ENCODE results near the gene HMX1.

HMX1 gene

DNA sequence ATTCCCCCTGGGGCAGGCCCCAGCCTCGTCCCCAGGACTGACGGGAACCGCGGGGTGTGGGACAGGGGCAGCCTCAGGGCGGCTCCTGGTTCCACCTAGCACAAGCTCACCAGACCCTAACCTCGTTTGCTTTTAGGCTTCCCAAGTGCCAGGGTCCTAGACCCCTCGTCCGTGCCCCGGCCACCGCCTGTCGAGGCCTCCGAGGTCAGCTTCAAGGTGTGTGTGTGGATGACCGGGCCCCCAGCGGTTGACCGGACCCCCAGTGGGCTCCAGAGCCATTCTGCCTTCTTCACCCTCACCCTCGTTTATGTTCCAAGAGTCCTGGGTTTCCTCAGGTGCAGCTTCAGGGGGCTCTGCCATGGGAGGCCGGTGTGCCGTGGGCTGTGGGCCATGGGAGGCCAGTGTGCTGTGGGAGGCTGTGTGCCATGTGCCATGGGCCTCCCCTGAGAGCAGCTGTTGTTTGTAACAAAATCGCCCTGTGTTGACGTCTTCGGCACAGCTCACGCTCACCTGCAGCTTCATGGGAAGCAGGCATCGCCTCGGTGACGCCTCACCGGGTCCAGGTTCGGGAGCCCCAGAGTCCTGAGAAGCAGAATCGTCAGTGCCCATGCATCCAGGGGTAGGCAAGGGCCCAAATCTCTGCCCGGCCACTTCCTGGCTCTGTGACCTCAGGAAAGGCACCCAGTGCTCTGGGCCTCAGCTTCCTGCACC is 43.0 kb upstream of the HMX1 start:
- Histone ChIP-seq H3K27ac (ENCODE audit: low read length) (no peak overlapping the region), H3K9me3 (ENCODE audit: control insufficient read depth, insufficient read depth, low read length) (no peaks in the 10 kb centered on the region), H3K36me3 (ENCODE audit: control insufficient read depth, insufficient read depth, low read length) (no peaks in the 10 kb centered on the region), H3K4me1 (ENCODE audit: control insufficient read depth, insufficient read depth, low read length) (no peaks in the 10 kb centered on the region), H3K4me3 (ENCODE audit: low read length) (no peak overlapping the region), H3K27me3 (ENCODE audit: control insufficient read depth, insufficient read depth, low read length) (no peaks in the 10 kb centered on the region)
- no peak for DNase-seq (ENCODE audit: low read depth, low spot score)
- WGBS (ENCODE audit: insufficient coverage, insufficient read length) = no CpG with 5 or more reads among the region's 29 CpGs

GRCh38 chr4:8913858-8914460 is 42.3 kb upstream of the HMX1 start:
- no peak for DNase-seq (ENCODE audit: low read depth, low spot score)
- no peak overlapping the region for H3K4me3 ChIP-seq (ENCODE audit: low read length)
- no peaks in the 10 kb centered on the region for H3K9me3 ChIP-seq (ENCODE audit: control insufficient read depth, insufficient read depth, low read length)
- H3K36me3 ChIP-seq (ENCODE audit: control insufficient read depth, insufficient read depth, low read length) = no peaks in the 10 kb centered on the region
- no peaks in the 10 kb centered on the region for H3K4me1 ChIP-seq (ENCODE audit: control insufficient read depth, insufficient read depth, low read length)
- no peak overlapping the region for H3K27ac ChIP-seq (ENCODE audit: low read length)
- WGBS (ENCODE audit: insufficient coverage, insufficient read length) = no CpG with 5 or more reads among the region's 15 CpGs
- H3K27me3 ChIP-seq (ENCODE audit: control insufficient read depth, insufficient read depth, low read length) = no peaks in the 10 kb centered on the region

DNA sequence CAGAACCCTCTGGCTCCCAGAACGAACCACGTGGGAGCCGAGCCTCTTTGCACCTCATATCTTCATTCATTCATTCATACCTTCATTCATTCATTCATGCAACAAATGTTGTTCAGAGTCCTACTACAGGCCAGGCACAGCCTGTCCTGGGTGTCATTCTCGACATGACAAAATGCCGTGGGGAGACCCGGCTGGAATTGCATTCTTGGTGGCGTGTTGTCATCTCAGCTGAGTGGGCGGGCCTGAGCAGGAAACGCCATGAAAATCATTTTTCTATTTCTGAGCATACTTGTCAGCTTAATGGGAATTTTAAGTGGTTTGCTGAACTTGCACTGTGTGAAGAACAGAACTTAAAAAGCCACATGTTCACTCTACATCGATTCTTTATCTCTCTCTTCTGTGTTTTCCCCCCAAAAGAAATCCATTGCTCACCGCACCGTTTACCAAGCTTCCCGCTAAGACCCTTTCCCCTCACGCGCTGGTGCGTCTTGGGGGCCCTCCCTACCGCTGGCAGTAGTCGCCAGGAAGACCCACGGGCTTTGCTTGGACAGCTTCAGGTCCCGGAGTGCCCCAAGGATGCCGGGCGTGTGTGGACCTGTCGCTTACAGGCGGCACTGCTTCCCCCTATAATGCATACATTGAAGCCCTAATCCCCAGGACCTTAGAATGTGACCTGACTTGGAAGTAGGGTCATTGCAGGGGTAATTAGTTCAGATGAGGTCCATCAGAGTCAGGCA is 41.6 kb upstream of the HMX1 start:
- no peak for DNase-seq (ENCODE audit: low read depth, low spot score)
- Histone ChIP-seq H3K27ac (ENCODE audit: low read length) (no peak overlapping the region), H3K4me3 (ENCODE audit: low read length) (no peak overlapping the region), H3K36me3 (ENCODE audit: control insufficient read depth, insufficient read depth, low read length) (no peaks in the 10 kb centered on the region), H3K4me1 (ENCODE audit: control insufficient read depth, insufficient read depth, low read length) (no peaks in the 10 kb centered on the region), H3K27me3 (ENCODE audit: control insufficient read depth, insufficient read depth, low read length) (no peaks in the 10 kb centered on the region), H3K9me3 (ENCODE audit: control insufficient read depth, insufficient read depth, low read length) (no peaks in the 10 kb centered on the region)
- WGBS (ENCODE audit: insufficient coverage, insufficient read length) = no CpG with 5 or more reads among the region's 24 CpGs

DNA sequence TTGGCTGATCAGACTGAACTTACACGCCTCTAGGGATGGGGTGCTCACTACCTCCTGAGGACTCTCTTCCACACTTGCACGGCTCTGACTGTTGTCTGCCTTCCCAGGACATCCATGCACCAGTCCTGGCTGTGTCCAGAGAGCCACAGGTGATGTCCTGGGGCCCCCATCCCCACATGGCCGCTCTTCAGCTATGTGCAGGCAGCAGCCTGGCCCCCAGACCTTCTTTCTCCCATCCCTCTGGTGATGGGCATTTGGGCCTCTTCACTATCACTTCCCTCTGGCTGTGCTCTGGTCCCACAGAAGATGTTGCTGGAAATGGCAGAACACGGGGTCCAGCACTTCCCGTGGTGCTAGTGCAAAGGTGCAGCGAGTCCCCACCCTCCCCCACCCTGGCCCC is 40.9 kb upstream of the HMX1 start:
- no peaks in the 10 kb centered on the region for H3K4me1 ChIP-seq (ENCODE audit: control insufficient read depth, insufficient read depth, low read length)
- no peaks in the 10 kb centered on the region for H3K9me3 ChIP-seq (ENCODE audit: control insufficient read depth, insufficient read depth, low read length)
- no peak overlapping the region for H3K27ac ChIP-seq (ENCODE audit: low read length)
- WGBS (ENCODE audit: insufficient coverage, insufficient read length) = no CpG with 5 or more reads among the region's 6 CpGs
- H3K27me3 ChIP-seq (ENCODE audit: control insufficient read depth, insufficient read depth, low read length) = no peaks in the 10 kb centered on the region
- H3K36me3 ChIP-seq (ENCODE audit: control insufficient read depth, insufficient read depth, low read length) = no peaks in the 10 kb centered on the region
- DNase-seq (ENCODE audit: low read depth, low spot score) = no peak
- H3K4me3 ChIP-seq (ENCODE audit: low read length) = no peak overlapping the region

DNA sequence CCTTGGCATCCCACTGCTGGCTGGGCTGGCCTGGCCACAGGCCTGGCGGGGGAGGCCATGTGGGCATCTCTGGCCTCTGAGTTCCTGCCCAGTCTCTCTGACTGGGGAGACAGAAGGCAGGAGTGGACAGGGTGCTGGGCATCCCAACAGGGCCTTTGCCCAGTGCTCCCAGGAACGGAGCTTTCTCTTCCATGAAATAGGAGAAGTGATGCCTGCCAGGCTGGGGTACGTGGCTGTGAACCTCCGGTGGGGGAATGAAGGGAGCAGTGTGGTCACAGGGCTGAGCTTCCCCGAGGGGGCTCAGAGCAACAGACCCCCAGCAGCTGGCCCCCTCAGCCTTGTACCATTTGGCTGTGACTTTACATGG is 40.4 kb upstream of the HMX1 start:
- WGBS (ENCODE audit: insufficient coverage, insufficient read length) = no CpG with 5 or more reads among the region's 5 CpGs

GRCh38 chr4:8911316-8912088 is 39.9 kb upstream of the HMX1 start:
- H3K36me3 ChIP-seq (ENCODE audit: control insufficient read depth, insufficient read depth, low read length) = no peaks in the 10 kb centered on the region
- H3K4me3 ChIP-seq (ENCODE audit: low read length) = no peak overlapping the region
- no peaks in the 10 kb centered on the region for H3K27me3 ChIP-seq (ENCODE audit: control insufficient read depth, insufficient read depth, low read length)
- no CpG with 5 or more reads among the region's 31 CpGs for WGBS (ENCODE audit: insufficient coverage, insufficient read length)
- DNase-seq (ENCODE audit: low read depth, low spot score) = no peak
- H3K27ac ChIP-seq (ENCODE audit: low read length) = no peak overlapping the region
- H3K4me1 ChIP-seq (ENCODE audit: control insufficient read depth, insufficient read depth, low read length) = no peaks in the 10 kb centered on the region
- H3K9me3 ChIP-seq (ENCODE audit: control insufficient read depth, insufficient read depth, low read length) = no peaks in the 10 kb centered on the region

More for the DNA sequence above, 40.4 kb upstream of the HMX1 start:
- Histone ChIP-seq H3K27ac (ENCODE audit: low read length) (no peak overlapping the region), H3K9me3 (ENCODE audit: control insufficient read depth, insufficient read depth, low read length) (no peaks in the 10 kb centered on the region), H3K27me3 (ENCODE audit: control insufficient read depth, insufficient read depth, low read length) (no peaks in the 10 kb centered on the region), H3K4me3 (ENCODE audit: low read length) (no peak overlapping the region), H3K36me3 (ENCODE audit: control insufficient read depth, insufficient read depth, low read length) (no peaks in the 10 kb centered on the region), H3K4me1 (ENCODE audit: control insufficient read depth, insufficient read depth, low read length) (no peaks in the 10 kb centered on the region)
- no peak for DNase-seq (ENCODE audit: low read depth, low spot score)

DNA sequence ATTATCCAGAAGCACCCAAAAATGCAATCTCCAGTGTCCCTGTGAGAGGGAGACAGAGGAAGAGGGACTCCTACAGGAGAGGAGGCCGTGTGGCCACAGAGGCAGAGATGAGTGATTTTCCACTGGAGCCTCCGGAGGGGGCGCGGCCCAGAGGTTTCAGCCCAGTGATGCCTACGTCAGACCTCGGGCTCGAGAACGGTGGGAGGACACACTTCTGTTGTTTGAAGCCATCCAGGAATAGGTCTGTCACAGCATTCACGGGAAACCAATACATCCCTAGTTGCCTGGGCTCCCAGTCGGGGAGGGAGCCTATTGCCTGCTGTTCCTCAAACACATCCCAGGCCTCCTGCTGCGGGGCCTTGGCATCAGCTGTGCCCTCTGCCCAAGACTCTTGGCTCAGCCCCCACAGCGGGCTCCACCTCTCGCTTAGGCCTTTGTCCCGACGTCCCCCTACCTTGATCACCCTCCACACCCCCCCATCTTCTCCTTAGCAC is 39.2 kb upstream of the HMX1 start:
- Histone ChIP-seq H3K4me3 (ENCODE audit: low read length) (no peak overlapping the region), H3K4me1 (ENCODE audit: control insufficient read depth, insufficient read depth, low read length) (no peaks in the 10 kb centered on the region), H3K9me3 (ENCODE audit: control insufficient read depth, insufficient read depth, low read length) (no peaks in the 10 kb centered on the region), H3K36me3 (ENCODE audit: control insufficient read depth, insufficient read depth, low read length) (no peaks in the 10 kb centered on the region), H3K27me3 (ENCODE audit: control insufficient read depth, insufficient read depth, low read length) (no peaks in the 10 kb centered on the region), H3K27ac (ENCODE audit: low read length) (no peak overlapping the region)
- DNase-seq (ENCODE audit: low read depth, low spot score) = no peak
- no CpG with 5 or more reads among the region's 15 CpGs for WGBS (ENCODE audit: insufficient coverage, insufficient read length)

- no peaks in the 10 kb centered on the region for H3K36me3 ChIP-seq (ENCODE audit: control insufficient read depth, insufficient read depth, low read length)
- H3K27me3 ChIP-seq (ENCODE audit: control insufficient read depth, insufficient read depth, low read length) = no peaks in the 10 kb centered on the region
- H3K4me3 ChIP-seq (ENCODE audit: low read length) = no peak overlapping the region
- H3K27ac ChIP-seq (ENCODE audit: low read length) = no peak overlapping the region
- no peaks in the 10 kb centered on the region; the same call in 1 of the 2 replicates for H3K4me1 ChIP-seq (ENCODE audit: control insufficient read depth, insufficient read depth, low read length)
- no peaks in the 10 kb centered on the region for H3K9me3 ChIP-seq (ENCODE audit: control insufficient read depth, insufficient read depth, low read length)
- no CpG with 5 or more reads among the region's 30 CpGs for WGBS (ENCODE audit: insufficient coverage, insufficient read length)
- DNase-seq (ENCODE audit: low read depth, low spot score) = no peak
These were observed 38.6 kb upstream of the HMX1 start for GRCh38 chr4:8910100-8910821.

DNA sequence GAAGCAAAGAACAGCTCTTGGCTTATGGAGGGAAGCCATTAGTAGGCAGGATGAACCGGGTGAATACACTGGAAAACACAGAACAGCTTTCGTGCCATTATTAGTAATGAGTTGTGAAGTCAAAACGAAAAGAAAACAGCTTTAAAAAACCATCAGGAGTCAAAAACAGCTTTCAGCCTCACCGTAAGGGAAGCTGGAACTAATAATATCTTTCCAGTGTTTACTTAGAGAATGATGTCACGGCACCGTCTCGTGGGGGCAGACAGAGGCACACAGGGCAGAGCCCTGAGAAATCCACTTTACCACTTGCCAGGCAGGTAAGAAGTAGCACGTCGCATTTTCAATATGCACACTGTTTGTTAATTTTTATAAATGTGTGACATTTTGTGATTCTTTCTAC is 37.9 kb upstream of the HMX1 start:
- Histone ChIP-seq H3K9me3 (ENCODE audit: control insufficient read depth, insufficient read depth, low read length) (no peaks in the 10 kb centered on the region), H3K27ac (ENCODE audit: low read length) (no peak overlapping the region), H3K4me1 (ENCODE audit: control insufficient read depth, insufficient read depth, low read length) (no peaks in the 10 kb centered on the region; the same call in 1 of the 2 replicates), H3K4me3 (ENCODE audit: low read length) (no peak overlapping the region), H3K36me3 (ENCODE audit: control insufficient read depth, insufficient read depth, low read length) (no peaks in the 10 kb centered on the region), H3K27me3 (ENCODE audit: control insufficient read depth, insufficient read depth, low read length) (no peaks in the 10 kb centered on the region)
- no peak for DNase-seq (ENCODE audit: low read depth, low spot score)
- no CpG with 5 or more reads among the region's 9 CpGs for WGBS (ENCODE audit: insufficient coverage, insufficient read length)

Measured in iPS DF 6.9 (cell line).